Activated effector memory CD4-positive, alpha-beta T cell treated with Interleukin-2 at 50 U/mL for 16 hours (primary cell): ENCODE results near the gene CELSR3.
A peak's percentile ranks its signal among the peaks of the same experiment; 100 is the strongest.

Experiments used
- DNase-seq: peaks from one replicate; pipeline ENCODE4 v3.0.0-alpha.2; 2020

The CELSR3 gene

GRCh38 chr3:48660800-48661400 is 1.8 kb downstream of the CELSR3 start:
- no peak for DNase-seq

GRCh38 chr3:48656841-48657281 is 5.8 kb downstream of the CELSR3 start:
- DNase-seq = peak; percentile 14

GRCh38 chr3:48656061-48656840 is 6.4 kb downstream of the CELSR3 start:
- peak; percentile 78 for DNase-seq

GRCh38 chr3:48655606-48656005 is 7.1 kb downstream of the CELSR3 start:
- peak; percentile 37 for DNase-seq

- no peak for DNase-seq
Observed at GRCh38 chr3:48655063-48655462, 7.6 kb downstream of the CELSR3 start.

GRCh38 chr3:48652923-48653715 is 9.6 kb downstream of the CELSR3 start:
- DNase-seq = no peak

GRCh38 chr3:48651771-48652170 is 10.9 kb downstream of the CELSR3 start:
- DNase-seq = no peak

GRCh38 chr3:48650723-48651122 is 12.0 kb downstream of the CELSR3 start:
- DNase-seq = no peak

GRCh38 chr3:48648188-48648850 is 14.4 kb downstream of the CELSR3 start:
- DNase-seq = no peak

GRCh38 chr3:48647714-48648113 is 15.0 kb downstream of the CELSR3 start:
- no peak for DNase-seq

- no peak for DNase-seq
Observed at GRCh38 chr3:48644898-48645760, 17.6 kb downstream of the CELSR3 start.

- no peak for DNase-seq
Observed at GRCh38 chr3:48642605-48643004, 20.1 kb downstream of the CELSR3 start.

GRCh38 chr3:48641396-48641795 is 21.3 kb downstream of the CELSR3 start:
- no peak for DNase-seq

GRCh38 chr3:48639944-48640606 is 22.6 kb downstream of the CELSR3 start:
- DNase-seq = no peak

GRCh38 chr3:48637305-48637704 is 25.4 kb downstream of the CELSR3 start:
- DNase-seq = no peak

- no peak for DNase-seq
Observed at GRCh38 chr3:48636149-48636655, 26.5 kb downstream of the CELSR3 start.

GRCh38 chr3:48635222-48636021 is 27.3 kb downstream of the CELSR3 start, which contains the start of gene SLC26A6:
Gene SLC26A6, minus strand, starts transcription at chr3:48635461. Its CDS starts 68 bp downstream, at chr3:48635393.
- peak; percentile 90 for DNase-seq

- peak; percentile 19 for DNase-seq
Observed at GRCh38 chr3:48634661-48635221, 27.9 kb downstream of the CELSR3 start.

- DNase-seq = no peak
Observed at GRCh38 chr3:48633743-48634142, 28.9 kb downstream of the CELSR3 start.

GRCh38 chr3:48633256-48633655 is 29.4 kb downstream of the CELSR3 start:
- DNase-seq = no peak
